NB4 (cell line): Measurements from ENCODE around the gene PSMA7.

Source experiments
- DNase-seq: peaks from one replicate; pipeline ENCODE4 v3.0.0; 2010; ENCODE audit warnings: low read depth
- H3K4me3 ChIP-seq: one replicate; pipeline ENCODE4 v1.5.1; 2011; ENCODE audit warnings: mild to moderate bottlenecking, low read depth, low read length, moderate library complexity
- CTCF ChIP-seq: IDR thresholded peaks from one replicate; pipeline ENCODE4 v1.5.1; 2012; ENCODE audit warnings: low read depth, low read length
- MAX ChIP-seq: IDR thresholded peaks from 2 replicates; pipeline ENCODE4 v1.6.1; 2011; ENCODE audit warnings: low read depth, low read length
- MYC ChIP-seq: IDR thresholded peaks from 2 replicates; pipeline ENCODE4 v1.6.1; 2011; ENCODE audit warnings: low read depth, low read length
- POLR2A ChIP-seq: IDR thresholded peaks from 2 replicates; pipeline ENCODE4 v1.6.1; 2011; ENCODE audit warnings: mild to moderate bottlenecking; ENCODE audit not compliant: insufficient read length; ENCODE audit errors: extremely low read depth

Gene PSMA7

DNA sequence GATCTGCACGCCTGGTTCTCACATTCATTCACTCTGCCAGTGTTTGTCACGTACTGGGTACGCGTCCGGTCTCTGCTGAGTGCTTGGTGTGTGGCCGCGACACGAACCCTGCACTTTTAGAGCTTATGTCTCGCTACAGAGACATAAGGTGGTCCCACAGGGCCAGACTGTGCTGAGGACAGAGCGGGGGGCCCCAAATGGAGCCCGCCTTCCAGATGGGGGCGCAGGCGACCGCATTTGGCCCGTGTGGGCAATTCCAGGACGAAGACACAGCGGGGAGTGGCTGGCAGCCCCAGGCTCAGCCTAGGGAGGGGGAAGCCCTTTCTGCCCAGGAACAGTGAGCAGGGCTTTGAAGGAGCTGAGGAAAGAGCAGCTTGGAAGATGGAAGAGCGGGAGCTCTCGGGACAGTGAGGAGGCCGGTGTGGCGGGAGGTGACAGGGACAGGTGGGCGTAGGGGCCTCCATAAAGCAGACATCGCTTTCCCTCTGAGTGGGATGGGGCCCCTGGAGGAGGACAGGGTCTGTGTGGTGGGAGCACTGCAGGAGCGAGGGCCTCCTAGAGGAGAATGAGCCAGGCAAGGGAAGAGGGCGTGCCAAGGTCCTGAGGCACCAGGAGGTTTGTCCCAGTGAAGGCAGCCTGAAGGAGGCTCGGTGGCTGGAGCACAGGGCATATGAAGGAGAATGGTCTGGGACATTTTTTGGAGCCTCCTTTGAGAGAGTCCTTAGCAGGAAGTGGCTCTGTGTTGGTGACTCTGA, 31.9 kb upstream of the PSMA7 start:
- no peak overlapping the region for H3K4me3 ChIP-seq
- no peak for DNase-seq
- TF ChIP-seq POLR2A (no peak), CTCF (no peak), MYC (no peak), MAX (no peak)

DNA sequence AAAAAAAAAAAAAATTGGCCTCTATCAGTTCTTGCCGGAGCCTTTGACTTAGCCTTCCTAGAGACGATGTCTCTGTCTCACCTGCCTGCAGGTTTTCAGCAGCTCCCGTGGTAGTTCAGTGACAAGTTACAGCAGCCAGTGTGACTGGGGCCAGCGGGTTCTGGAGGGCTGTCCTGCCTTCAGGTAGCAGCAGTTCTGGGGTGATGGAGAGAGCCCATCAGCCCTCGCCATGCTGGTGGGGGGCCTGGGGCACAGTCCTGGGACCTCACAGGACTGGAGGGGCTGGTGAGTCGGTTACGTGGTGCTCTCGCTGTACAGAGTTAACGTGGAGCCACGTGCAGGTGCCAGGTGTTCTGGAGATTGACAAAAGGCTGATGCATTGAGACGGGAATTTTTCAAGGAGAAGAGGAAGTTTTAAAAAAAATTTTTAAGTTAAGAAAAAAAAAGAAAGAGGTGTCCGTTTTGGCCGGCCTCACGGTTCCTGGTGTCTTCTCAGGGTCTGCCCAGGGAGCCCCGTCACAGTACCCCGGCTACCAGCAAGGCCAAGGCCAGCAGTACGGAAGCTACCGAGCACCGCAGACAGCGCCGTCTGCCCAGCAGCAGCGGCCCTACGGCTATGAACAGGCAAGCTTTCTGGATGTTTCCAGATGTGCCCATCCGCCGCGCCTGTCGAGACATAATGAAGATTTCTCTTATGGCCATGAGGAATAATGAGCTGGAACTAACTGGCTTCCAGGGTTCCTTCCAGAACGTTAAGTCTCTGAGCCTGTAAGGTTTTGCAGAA, 31.0 kb upstream of the PSMA7 start:
- H3K4me3 ChIP-seq: no peak overlapping the region
- DNase-seq: no peak
- TF ChIP-seq MAX: no peak

DNA sequence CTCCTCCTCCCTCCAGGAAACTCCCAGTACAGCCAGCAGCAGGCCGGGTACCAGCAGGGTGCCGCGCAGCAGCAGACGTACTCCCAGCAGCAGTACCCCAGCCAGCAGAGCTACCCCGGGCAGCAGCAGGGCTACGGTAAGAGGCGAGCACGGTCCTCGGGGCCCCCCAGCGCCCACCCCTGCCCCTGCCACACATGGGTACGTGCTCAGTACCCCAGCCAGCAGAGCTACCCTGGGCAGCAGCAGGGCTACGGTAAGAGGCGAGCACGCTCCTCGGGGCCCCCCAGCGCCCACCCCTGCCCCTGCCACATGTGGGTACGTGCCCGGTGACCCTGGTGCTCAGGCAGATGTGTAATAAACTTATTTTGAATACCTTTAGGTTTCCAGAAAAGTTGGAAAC, 29.5 kb upstream of the PSMA7 start:
- no peak for DNase-seq
- no peak overlapping the region for H3K4me3 ChIP-seq
- TF ChIP-seq CTCF: no peak
- TF ChIP-seq MAX: no peak
- no peak for TF ChIP-seq POLR2A
- TF ChIP-seq MYC: no peak

DNA sequence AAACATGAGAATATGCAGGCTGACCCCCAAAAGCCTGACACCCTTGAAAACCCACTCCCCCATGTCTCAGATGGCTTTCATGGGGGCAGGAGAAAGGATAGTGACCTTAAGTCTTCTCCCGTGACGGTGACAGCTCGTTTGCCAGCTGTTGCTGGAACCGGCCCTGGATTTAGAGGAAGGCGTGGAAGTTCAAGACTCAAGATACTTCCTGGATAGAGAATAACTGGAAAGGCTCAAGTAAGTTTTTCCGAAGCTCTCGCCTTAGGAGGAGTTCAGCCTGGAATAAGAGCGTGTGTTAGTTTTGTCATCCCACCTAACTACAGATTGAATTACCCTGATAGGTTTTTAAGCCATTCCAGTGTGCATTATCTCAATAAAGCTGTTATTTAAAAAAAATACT, 28.1 kb upstream of the PSMA7 start:
- DNase-seq: no peak
- no peak overlapping the region for H3K4me3 ChIP-seq
- no peak for TF ChIP-seq MAX
- TF ChIP-seq MYC: no peak
- no peak for TF ChIP-seq POLR2A
- TF ChIP-seq CTCF: no peak

DNA sequence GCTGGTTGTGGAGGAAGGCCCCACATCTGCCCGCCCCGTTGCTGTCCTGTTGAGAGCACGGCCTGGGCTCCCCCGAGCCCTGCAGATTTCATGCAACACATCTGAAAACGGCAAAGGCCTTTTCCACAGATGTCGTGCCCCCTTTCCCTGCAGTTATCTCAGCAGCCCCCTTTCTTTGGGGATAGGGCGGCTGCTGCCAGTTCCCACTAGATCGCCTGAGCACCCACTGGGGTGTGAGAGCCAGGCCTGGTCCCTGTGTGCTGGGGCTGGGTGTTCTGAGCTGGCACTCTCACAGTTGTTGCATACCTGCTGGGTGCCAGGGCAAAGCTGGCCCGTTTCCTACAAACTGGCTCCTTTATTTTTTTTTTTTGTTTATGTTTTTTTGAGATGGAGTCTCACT, 27.3 kb upstream of the PSMA7 start:
- DNase-seq: no peak
- TF ChIP-seq CTCF: no peak
- no peak for TF ChIP-seq MYC
- no peak for TF ChIP-seq POLR2A
- TF ChIP-seq MAX: no peak
- no peak overlapping the region for H3K4me3 ChIP-seq

GRCh38 chr20:62168890-62169435, 25.8 kb upstream of the PSMA7 start:
- DNase-seq: no peak
- H3K4me3 ChIP-seq: no peak overlapping the region
- TF ChIP-seq POLR2A (no peak), MYC (no peak), CTCF (no peak), MAX (no peak)
